Measurements from ENCODE around the gene NASP.

NASP gene

DNA sequence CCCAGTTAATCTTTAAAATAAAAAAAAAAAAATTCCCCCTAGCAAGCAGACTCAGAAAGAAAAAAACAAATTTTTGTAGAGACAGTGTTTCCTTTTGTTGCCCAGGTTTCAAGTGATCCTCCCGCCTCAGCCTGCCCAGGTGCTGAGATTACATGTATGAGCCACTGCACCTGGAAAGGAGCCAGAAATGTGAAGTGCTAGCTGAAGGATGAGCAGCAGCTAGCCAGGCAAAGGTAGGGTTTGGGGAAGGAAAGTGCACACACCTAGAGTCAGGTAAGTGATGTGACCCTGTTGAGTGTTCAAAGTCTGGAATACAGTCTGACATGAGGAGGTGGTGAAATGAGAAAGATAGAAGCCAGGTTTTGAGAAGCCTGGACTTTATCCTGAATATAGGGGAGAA lies 31.5 kb upstream of the NASP start:
- H3K36me3 Mint-ChIP-seq: peaks cover 7% of the 10 kb centered on the region
- H3K27ac Mint-ChIP-seq: peak overlapping the region; percentile 32
- H3K9me3 Mint-ChIP-seq: no peaks in the 10 kb centered on the region
- DNase-seq (ENCODE audit: low spot score in 2 of 2) (no peak), ATAC-seq (ENCODE audit: low read depth) (no peak)
- no peaks in the 10 kb centered on the region for H3K27me3 Mint-ChIP-seq
- peak overlapping the region; percentile 4 for H3K4me3 Mint-ChIP-seq
- H3K4me1 Mint-ChIP-seq: peaks cover 17% of the 10 kb centered on the region

DNA sequence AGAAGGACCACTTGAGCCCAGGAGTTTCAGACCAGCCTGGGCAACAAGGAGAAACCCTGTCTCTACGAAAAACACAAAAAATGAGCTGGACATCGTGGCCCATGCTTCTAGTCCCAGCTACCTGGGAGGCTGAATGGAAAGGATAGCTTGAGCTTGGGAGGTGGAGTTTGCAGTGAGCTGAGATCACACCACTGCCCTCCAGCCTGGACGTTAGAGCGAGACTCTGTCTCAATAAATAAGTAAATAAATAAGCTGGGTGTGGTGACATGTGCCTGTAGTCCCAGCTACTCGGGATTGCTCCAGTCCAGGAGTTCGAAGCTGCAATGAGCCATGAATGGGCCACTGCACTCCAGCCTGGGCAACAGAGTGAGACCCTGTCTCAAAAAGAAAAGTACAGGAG lies 29.6 kb upstream of the NASP start:
- H3K9me3 Mint-ChIP-seq: no peaks in the 10 kb centered on the region
- no peak for DNase-seq (ENCODE audit: low spot score in 2 of 2)
- no peak for ATAC-seq (ENCODE audit: low read depth)
- H3K27ac Mint-ChIP-seq: no peak overlapping the region
- H3K4me3 Mint-ChIP-seq: no peak overlapping the region
- peaks cover 7% of the 10 kb centered on the region for H3K36me3 Mint-ChIP-seq
- no peaks in the 10 kb centered on the region for H3K27me3 Mint-ChIP-seq
- peaks cover 21% of the 10 kb centered on the region for H3K4me1 Mint-ChIP-seq

DNA sequence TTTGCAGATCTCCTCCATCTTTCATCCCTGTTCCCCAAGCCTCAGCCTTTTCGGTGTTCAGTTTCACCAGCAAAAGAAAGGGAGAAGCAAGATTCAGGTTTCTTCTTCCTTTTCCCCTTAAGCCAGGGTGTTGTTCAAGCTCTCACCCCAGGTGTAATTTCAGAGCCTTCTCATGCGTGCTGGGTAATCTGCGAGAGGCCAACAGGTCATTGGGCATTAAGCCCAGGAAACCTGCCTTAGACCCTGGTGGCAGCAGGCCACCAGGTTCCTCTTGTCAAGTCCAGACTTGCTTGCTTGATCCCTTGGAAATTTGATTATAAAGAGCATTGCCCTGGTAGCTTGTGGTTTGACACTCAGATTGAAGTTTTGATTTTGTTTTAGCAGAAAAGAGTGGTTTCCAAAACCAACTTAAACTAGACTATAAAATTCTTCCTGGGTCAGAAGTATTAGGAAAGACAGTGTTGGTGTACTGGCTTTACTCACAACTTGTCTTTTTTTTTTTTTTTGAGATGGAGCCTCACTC lies 26.4 kb upstream of the NASP start:
- Mint-ChIP-seq H3K27ac (peak overlapping the region; percentile 67), H3K4me3 (no peak overlapping the region), H3K27me3 (no peaks in the 10 kb centered on the region)

DNA sequence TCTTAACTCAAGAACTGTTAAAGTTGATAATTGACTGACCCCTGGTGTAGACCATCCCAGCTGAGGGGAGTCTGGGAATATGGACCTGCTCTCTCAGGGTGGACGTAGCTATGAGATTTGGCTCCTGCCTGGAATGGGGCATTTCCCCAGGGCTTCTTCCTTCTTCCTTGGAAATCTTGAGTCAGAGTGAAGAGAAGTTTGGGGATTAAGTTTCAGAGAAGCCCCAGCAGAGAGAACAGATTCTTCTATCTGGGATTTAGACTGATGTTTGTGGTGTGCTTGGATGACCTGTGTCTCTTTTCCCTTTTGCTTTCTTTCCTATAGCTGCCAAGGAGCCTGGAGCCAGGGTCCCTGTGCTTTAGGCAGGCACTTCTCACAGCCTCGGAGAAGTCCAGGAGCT lies 20.0 kb upstream of the NASP start:
- H3K4me3 Mint-ChIP-seq: no peak overlapping the region
- no peaks in the 10 kb centered on the region for H3K27me3 Mint-ChIP-seq
- DNase-seq (ENCODE audit: low spot score in 2 of 2) (no peak), ATAC-seq (ENCODE audit: low read depth) (no peak)
- H3K9me3 Mint-ChIP-seq: no peaks in the 10 kb centered on the region
- H3K27ac Mint-ChIP-seq: no peak overlapping the region
- peaks cover 5% of the 10 kb centered on the region for H3K4me1 Mint-ChIP-seq
- peaks cover 18% of the 10 kb centered on the region for H3K36me3 Mint-ChIP-seq

More for the DNA sequence above, 26.4 kb upstream of the NASP start:
- Mint-ChIP-seq H3K9me3 (no peaks in the 10 kb centered on the region), H3K36me3 (peaks cover 12% of the 10 kb centered on the region), H3K4me1 (peaks cover 16% of the 10 kb centered on the region)
- DNase-seq (ENCODE audit: low spot score in 2 of 2) (no peak), ATAC-seq (ENCODE audit: low read depth) (no peak)

DNA sequence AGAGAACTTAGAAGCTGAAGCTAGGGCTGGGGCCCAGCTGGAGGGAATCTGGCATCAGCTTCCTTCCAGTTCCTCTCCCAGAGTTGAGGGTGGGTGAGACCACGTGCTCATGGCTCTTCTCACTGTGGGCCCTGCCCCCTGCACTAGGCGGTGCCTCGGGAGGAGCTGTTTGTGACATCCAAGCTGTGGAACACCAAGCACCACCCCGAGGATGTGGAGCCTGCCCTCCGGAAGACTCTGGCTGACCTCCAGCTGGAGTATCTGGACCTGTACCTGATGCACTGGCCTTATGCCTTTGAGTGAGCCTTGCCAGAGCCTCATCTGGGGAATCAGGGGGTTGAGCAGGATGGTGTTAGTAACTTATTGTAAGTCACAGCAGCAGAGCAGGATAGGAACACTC lies 17.1 kb upstream of the NASP start:
- no peak overlapping the region for H3K27ac Mint-ChIP-seq
- H3K36me3 Mint-ChIP-seq: peaks cover 23% of the 10 kb centered on the region

DNA sequence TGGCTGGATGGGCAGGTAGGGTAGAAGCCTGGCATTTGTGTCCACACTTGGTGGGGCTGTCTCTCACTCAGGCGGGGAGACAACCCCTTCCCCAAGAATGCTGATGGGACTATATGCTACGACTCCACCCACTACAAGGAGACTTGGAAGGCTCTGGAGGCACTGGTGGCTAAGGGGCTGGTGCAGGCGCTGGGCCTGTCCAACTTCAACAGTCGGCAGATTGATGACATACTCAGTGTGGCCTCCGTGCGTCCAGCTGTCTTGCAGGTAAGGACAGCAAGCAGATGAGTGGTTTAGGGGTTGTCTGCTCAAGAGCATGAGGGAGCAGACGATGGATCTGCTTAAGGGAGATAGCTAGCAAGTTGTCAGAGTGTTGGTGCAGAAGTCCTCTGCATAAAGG lies 15.9 kb upstream of the NASP start:
- Mint-ChIP-seq H3K9me3 (no peaks in the 10 kb centered on the region), H3K4me1 (peaks cover 2% of the 10 kb centered on the region), H3K36me3 (peaks cover 18% of the 10 kb centered on the region), H3K4me3 (no peak overlapping the region), H3K27me3 (no peaks in the 10 kb centered on the region), H3K27ac (peak overlapping the region; percentile 0)
- DNase-seq (ENCODE audit: low spot score in 2 of 2) (no peak), ATAC-seq (ENCODE audit: low read depth) (no peak)

More for the DNA sequence above, 17.1 kb upstream of the NASP start:
- H3K4me1 Mint-ChIP-seq: peaks cover 2% of the 10 kb centered on the region
- no peak for DNase-seq (ENCODE audit: low spot score in 2 of 2)
- no peak for ATAC-seq (ENCODE audit: low read depth)
- H3K27me3 Mint-ChIP-seq: no peaks in the 10 kb centered on the region
- no peak overlapping the region for H3K4me3 Mint-ChIP-seq
- H3K9me3 Mint-ChIP-seq: no peaks in the 10 kb centered on the region

DNA sequence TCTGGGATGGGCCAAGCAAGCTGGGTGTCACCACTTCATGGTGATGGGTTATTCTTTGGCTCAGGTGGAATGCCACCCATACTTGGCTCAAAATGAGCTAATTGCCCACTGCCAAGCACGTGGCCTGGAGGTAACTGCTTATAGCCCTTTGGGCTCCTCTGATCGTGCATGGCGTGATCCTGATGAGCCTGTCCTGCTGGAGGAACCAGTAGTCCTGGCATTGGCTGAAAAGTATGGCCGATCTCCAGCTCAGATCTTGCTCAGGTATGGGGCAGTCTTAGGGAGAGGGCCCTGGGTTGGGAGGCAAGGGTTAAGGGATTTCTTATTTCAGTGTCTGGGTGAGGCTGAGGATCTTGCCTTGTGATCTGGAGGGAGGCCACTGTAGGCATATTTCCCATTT lies 15.4 kb upstream of the NASP start:
- ATAC-seq (ENCODE audit: low read depth): no peak
- Mint-ChIP-seq H3K27me3 (no peaks in the 10 kb centered on the region), H3K36me3 (peaks cover 17% of the 10 kb centered on the region)

DNA sequence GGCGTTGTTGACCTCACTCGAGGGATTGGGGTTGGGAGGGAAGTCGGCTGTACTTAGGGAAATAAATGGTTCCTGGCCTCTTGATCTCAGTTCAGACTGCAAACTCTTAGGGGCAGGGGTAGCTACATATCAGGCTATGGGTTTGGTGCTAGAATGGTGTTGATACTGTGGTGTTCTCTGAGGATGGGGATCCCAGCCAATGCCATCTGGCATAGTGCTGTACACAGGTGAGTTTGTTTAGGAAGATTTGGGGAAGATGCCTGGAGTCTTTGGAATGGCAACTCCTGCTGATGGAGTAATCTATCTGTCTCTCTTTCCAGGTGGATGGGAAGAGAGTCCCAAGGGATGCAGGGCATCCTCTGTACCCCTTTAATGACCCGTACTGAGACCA lies 14.3 kb upstream of the NASP start:
- H3K27ac Mint-ChIP-seq: peak overlapping the region; percentile 20
- no peaks in the 10 kb centered on the region for H3K9me3 Mint-ChIP-seq
- peaks cover 2% of the 10 kb centered on the region for H3K4me1 Mint-ChIP-seq
- peaks cover 14% of the 10 kb centered on the region for H3K36me3 Mint-ChIP-seq
- ATAC-seq (ENCODE audit: low read depth): no peak
- no peak overlapping the region for H3K4me3 Mint-ChIP-seq
- no peak for DNase-seq (ENCODE audit: low spot score in 2 of 2)
- no peaks in the 10 kb centered on the region for H3K27me3 Mint-ChIP-seq

More for the DNA sequence above, 15.4 kb upstream of the NASP start:
- H3K4me1 Mint-ChIP-seq: peaks cover 2% of the 10 kb centered on the region
- no peak overlapping the region for H3K4me3 Mint-ChIP-seq
- peak overlapping the region; percentile 0 for H3K27ac Mint-ChIP-seq
- H3K9me3 Mint-ChIP-seq: no peaks in the 10 kb centered on the region
- DNase-seq (ENCODE audit: low spot score in 2 of 2): no peak

DNA sequence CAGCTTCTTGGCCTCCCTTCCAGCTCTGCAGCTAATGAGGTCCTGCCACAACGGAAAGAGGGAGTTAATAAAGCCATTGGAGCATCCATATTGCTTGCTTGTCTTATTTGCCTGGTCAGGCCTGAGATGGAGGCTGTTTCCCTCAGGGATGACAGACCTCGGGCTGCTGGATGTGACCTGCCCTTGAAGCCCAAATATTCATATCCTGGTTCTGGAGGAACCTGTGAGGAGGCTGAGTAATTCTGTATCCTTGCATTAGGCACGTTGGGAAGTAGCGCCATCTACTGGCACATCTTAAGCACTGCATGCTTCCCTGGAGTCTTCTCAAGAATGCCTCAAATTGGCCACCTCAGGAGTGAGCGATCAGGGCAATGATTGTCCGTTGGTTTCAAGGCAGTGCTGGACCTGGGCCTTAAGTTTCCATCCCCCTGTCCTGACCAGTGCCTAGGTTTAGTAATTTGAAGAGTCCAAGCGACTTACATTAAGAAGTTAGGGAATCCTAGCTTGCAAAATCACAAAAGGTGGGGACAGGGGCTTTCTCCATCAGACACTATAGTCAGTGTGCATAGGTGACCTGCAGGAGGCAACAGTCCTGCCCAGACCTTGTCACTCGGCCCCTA lies 13.8 kb upstream of the NASP start:
- DNase-seq (ENCODE audit: low spot score in 2 of 2): peak; percentile 68 to 76
- Mint-ChIP-seq H3K4me1 (peaks cover 2% of the 10 kb centered on the region), H3K4me3 (no peak overlapping the region), H3K9me3 (no peaks in the 10 kb centered on the region), H3K27ac (peak overlapping the region; percentile 70), H3K36me3 (peaks cover 14% of the 10 kb centered on the region), H3K27me3 (no peaks in the 10 kb centered on the region)
- peak; percentile 91 for ATAC-seq (ENCODE audit: low read depth)

DNA sequence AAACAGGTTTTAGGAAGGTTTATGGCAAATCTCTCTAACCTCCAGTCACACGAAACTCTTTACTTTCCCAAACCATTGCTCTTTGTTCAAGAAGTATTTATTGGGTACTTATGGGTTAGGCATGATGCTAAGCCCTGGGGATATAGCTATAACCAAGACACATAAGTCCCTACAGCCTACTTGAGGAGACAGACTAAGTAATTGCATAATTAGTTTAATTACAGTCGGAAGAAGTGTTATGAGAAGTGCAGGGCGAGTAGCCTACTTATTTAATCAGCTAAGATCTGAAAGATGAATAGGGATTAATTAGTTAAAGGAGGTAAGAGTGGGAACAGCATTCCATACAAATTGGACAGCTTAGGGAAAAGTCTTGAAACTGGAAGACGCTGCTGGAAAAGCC lies 13.2 kb upstream of the NASP start:
- ATAC-seq (ENCODE audit: low read depth): no peak
- Mint-ChIP-seq H3K4me3 (no peak overlapping the region), H3K36me3 (peaks cover 14% of the 10 kb centered on the region), H3K27me3 (no peaks in the 10 kb centered on the region), H3K9me3 (no peaks in the 10 kb centered on the region), H3K27ac (no peak overlapping the region), H3K4me1 (peaks cover 2% of the 10 kb centered on the region)
- no peak for DNase-seq (ENCODE audit: low spot score in 2 of 2)

DNA sequence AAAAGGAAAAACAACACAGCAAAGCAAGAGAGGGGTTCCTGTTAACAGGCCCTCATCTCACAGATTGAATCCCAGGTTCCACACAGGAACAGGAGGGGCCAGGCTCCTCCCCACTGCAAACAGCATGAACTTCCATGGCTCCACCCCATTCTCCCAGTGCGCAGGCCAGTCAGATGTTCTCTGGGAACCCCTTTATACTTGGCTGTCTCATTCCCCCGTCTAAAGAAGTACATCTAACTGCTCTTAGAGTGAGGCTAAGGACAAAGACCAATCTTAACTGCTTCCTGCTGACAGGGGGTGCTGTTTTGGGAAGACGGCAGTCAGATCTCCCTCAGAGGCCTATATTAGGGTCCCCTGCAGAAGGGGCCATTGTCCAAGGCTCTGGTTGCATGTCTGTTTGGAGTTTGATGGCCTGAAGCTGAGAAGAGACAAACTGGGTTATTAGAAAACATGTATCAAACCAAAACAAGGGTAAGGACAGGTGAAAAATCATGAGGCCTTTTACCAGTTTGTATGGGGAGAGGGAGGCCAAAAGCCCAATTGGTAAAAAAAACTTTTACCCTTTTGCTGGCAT lies 10.5 kb upstream of the NASP start:
- ATAC-seq (ENCODE audit: low read depth) (no peak), DNase-seq (ENCODE audit: low spot score in 2 of 2) (no peak)
- Mint-ChIP-seq H3K9me3 (no peaks in the 10 kb centered on the region), H3K27ac (no peak overlapping the region), H3K36me3 (peaks cover 8% of the 10 kb centered on the region), H3K4me1 (no peaks in the 10 kb centered on the region), H3K27me3 (no peaks in the 10 kb centered on the region), H3K4me3 (no peak overlapping the region)

DNA sequence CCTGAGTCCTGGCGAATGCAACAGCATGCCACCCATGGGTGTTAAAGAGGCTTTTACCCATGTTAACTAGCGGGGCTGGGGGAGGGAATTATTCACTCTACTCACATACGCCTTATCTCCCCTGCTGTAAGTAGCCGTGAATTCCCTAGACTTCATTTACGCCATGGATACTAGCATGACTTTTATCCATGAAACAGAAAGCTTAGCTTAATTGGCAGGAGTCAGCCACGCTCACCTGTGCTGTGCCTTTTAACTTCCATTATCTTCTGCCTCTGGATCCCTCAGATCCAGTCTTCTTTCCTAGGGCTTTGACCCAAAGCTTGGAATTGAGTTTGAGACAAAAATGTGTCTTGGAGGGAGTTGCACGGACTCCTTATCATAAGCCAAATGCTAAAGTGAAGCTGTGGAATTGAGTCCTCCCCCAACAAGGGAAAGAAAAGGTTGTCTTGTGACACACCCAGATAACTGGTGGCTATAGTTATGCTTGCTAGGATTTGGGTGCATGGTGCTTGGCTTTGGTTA lies 9.7 kb upstream of the NASP start:
- H3K27ac Mint-ChIP-seq: no peak overlapping the region
- ATAC-seq (ENCODE audit: low read depth): no peak
- no peak overlapping the region for H3K4me3 Mint-ChIP-seq
- H3K9me3 Mint-ChIP-seq: no peaks in the 10 kb centered on the region
- H3K36me3 Mint-ChIP-seq: peaks cover 6% of the 10 kb centered on the region
- DNase-seq (ENCODE audit: low spot score in 2 of 2): no peak
- no peaks in the 10 kb centered on the region for H3K27me3 Mint-ChIP-seq
- H3K4me1 Mint-ChIP-seq: no peaks in the 10 kb centered on the region

DNA sequence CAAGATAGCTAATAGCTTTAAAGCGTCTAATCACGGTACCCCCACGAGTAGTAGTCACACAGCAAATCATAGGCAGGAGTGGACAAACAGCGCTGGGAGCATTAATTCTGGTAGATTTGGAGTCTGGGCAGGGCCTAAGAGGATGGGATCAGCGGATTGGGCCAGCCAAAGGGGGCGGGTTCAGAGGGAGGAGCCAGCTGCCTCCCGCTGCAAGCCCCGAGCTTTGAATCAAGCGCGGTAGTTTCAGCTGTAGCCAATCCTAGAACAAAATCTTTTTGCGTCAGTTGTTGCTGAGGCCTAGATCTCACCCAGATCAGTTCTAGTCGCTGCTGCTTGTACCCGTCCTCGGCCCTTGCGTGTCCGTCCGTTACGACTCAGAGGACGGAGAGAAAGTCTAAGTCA lies 576 bp upstream of the NASP start:
- Mint-ChIP-seq H3K4me3 (peak overlapping the region; percentile 99), H3K9me3 (no peaks in the 10 kb centered on the region), H3K27me3 (no peaks in the 10 kb centered on the region), H3K36me3 (no peaks in the 10 kb centered on the region), H3K4me1 (peaks cover 34% of the 10 kb centered on the region), H3K27ac (peak overlapping the region; percentile 95)
- DNase-seq (ENCODE audit: low spot score in 2 of 2) (peak in 1 of 2 donors; percentile 94), ATAC-seq (ENCODE audit: low read depth) (peak; percentile 71)

DNA sequence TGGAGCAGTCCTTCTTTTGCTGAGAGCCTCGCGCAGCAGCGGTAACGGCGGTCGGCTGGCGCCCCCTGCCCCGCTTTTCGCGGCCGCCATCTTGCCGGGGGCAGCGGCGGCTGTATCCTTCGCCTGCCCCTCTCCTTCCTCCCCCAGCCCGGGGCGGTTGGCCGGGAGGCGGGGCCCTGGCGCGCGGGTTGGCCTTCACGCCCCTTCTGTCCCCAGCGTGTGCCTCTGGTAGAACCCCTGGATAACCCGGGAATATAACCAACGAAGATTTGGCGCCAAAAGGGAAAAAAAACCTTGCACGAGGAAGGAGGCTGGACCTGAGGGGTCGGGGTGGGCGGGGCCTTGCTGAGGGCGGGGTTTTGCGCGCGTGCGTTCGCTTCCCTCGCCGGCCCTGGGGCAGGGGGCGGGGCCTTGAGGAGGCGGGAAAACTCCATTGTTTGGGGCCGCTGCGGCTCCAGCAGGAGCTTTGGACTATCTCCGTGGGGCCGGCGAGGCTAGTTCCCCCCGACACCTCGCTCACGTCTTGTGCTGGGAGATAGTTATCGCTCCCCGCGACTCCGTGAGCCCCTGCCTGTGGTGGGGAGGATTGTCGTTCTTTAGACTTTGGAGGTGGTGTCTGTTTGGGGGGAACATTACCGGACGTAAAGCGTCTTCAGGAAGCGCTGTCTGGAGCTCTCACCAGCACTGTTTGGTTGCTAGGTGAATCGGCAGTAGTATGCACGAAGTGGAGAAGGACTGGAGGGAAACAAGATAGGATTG lies 689 bp downstream of the NASP start:
- DNase-seq (ENCODE audit: low spot score in 2 of 2): peak; percentile 72 to 80
- Mint-ChIP-seq H3K9me3 (no peaks in the 10 kb centered on the region), H3K4me1 (peaks cover 34% of the 10 kb centered on the region), H3K4me3 (peak overlapping the region; percentile 99), H3K36me3 (no peaks in the 10 kb centered on the region), H3K27ac (peak overlapping the region; percentile 95), H3K27me3 (no peaks in the 10 kb centered on the region)
- ATAC-seq (ENCODE audit: low read depth): peak; percentile 35

All from memory B cell (primary cell).